Measurements from ENCODE around the gene PTPRM. TPM values are rescaled to one million over a fixed set of nuclear protein-coding genes. Genes with fewer than 3 reads are reported as not detected.
"Not testable (repeated sequence)": the region's sequence is repeated elsewhere in the genome, so short reads cannot be mapped to it uniquely, and the experiment has no call there.

The PTPRM gene
- total RNA-seq, 1 experiment from 2014 or later, result 100.0 TPM

GRCh38 chr18:8052237-8052701 lies 485.2 kb downstream of the PTPRM start:
- BruUV-seq (replicated peaks), result no TSS peak
- Histone ChIP-seq H3K36me3 (ENCODE audit: control insufficient read depth, insufficient read depth, low read length) (no peaks in the 10 kb centered on the region; the same call in 1 of the 2 replicates), H3K9me3 (no peaks in the 10 kb centered on the region), H3K4me3 (ENCODE audit: low read depth, low read length) (no peak overlapping the region), H3K27me3 (replicated peaks; ENCODE audit: control insufficient read depth, insufficient read depth, low read length) (no peaks in the 10 kb centered on the region), H3K4me1 (no peaks in the 10 kb centered on the region; the same call in 1 of the 2 replicates)
- intact Hi-C loops (cut with micrococcal nuclease; ENCODE audit: unreplicated experiment), result no loop called here
- H3K36me3 Mint-ChIP-seq (ENCODE audit: insufficient read depth, unreplicated experiment), result no peaks in the 10 kb centered on the region
- H3K27me3 Mint-ChIP-seq (ENCODE audit: insufficient read depth, unreplicated experiment), result no peaks in the 10 kb centered on the region
- H3K4me1 Mint-ChIP-seq (ENCODE audit: low read depth, unreplicated experiment), result peaks cover 12% of the 10 kb centered on the region
- peak in 1 of 2 experiments; percentile 6 for TF ChIP-seq CTCF (IDR thresholded peaks at IDR 0.05; ENCODE audit: insufficient read depth in 1 of 2, low read depth in 1 of 2, low read length in 1 of 2, severe bottlenecking in 1 of 2, unreplicated experiment in 1 of 2)
- H3K4me3 Mint-ChIP-seq (ENCODE audit: unreplicated experiment), result no peak overlapping the region
- ChIA-PET POLR2A (no interaction called here), CTCF (no interaction called here)
- peak in 1 of 2 experiments; percentile 21 for DNase-seq
- H3K9me3 Mint-ChIP-seq (ENCODE audit: unreplicated experiment), result no peaks in the 10 kb centered on the region
- no peak overlapping the region for H3K27ac Mint-ChIP-seq (ENCODE audit: unreplicated experiment)

GRCh38 chr18:8056723-8057122 lies 489.6 kb downstream of the PTPRM start:
- no peak overlapping the region for H3K4me3 Mint-ChIP-seq (ENCODE audit: unreplicated experiment)
- Histone ChIP-seq H3K9me3 (no peaks in the 10 kb centered on the region), H3K4me1 (no peaks in the 10 kb centered on the region), H3K36me3 (ENCODE audit: control insufficient read depth, insufficient read depth, low read length) (no peaks in the 10 kb centered on the region; the same call in 1 of the 2 replicates), H3K27me3 (replicated peaks; ENCODE audit: control insufficient read depth, insufficient read depth, low read length) (no peaks in the 10 kb centered on the region), H3K4me3 (ENCODE audit: low read depth, low read length) (no peak overlapping the region)
- BruUV-seq (replicated peaks), result no TSS peak
- DNase-seq, result no peak
- H3K4me1 Mint-ChIP-seq (ENCODE audit: low read depth, unreplicated experiment), result peaks cover 12% of the 10 kb centered on the region
- H3K27ac Mint-ChIP-seq (ENCODE audit: unreplicated experiment), result no peak overlapping the region
- CTCF ChIA-PET, result no interaction called here
- intact Hi-C loops (cut with micrococcal nuclease; ENCODE audit: unreplicated experiment), result no loop called here
- POLR2A ChIA-PET, result no interaction called here
- no peak for TF ChIP-seq CTCF (IDR thresholded peaks at IDR 0.05; ENCODE audit: insufficient read depth in 1 of 2, low read depth in 1 of 2, low read length in 1 of 2, severe bottlenecking in 1 of 2, unreplicated experiment in 1 of 2)
- H3K27me3 Mint-ChIP-seq (ENCODE audit: insufficient read depth, unreplicated experiment), result no peaks in the 10 kb centered on the region
- H3K9me3 Mint-ChIP-seq (ENCODE audit: unreplicated experiment), result no peaks in the 10 kb centered on the region
- H3K36me3 Mint-ChIP-seq (ENCODE audit: insufficient read depth, unreplicated experiment), result no peaks in the 10 kb centered on the region

- H3K9me3 ChIP-seq; H3K9me3 Mint-ChIP-seq (ENCODE audit: unreplicated experiment); CTCF ChIA-PET; H3K4me1 ChIP-seq; H3K27me3 Mint-ChIP-seq (ENCODE audit: insufficient read depth, unreplicated experiment); H3K36me3 Mint-ChIP-seq (ENCODE audit: insufficient read depth, unreplicated experiment); intact Hi-C loops (cut with micrococcal nuclease; ENCODE audit: unreplicated experiment); H3K4me1 Mint-ChIP-seq (ENCODE audit: low read depth, unreplicated experiment); H3K27me3 ChIP-seq (replicated peaks; ENCODE audit: control insufficient read depth, insufficient read depth, low read length); H3K36me3 ChIP-seq (ENCODE audit: control insufficient read depth, insufficient read depth, low read length); POLR2A ChIA-PET: not testable (repeated sequence)
- peak overlapping the region; percentile 31 for H3K4me3 ChIP-seq (ENCODE audit: low read depth, low read length)
- Mint-ChIP-seq H3K4me3 (ENCODE audit: unreplicated experiment) (peak overlapping the region; percentile 85), H3K27ac (ENCODE audit: unreplicated experiment) (peak overlapping the region; percentile 94)
- TSS peak; percentile 86 for BruUV-seq (replicated peaks)
- DNase-seq, result peak; percentile 47 to 60
These were observed 496.0 kb downstream of the PTPRM start for GRCh38 chr18:8063152-8063551.

GRCh38 chr18:8063733-8064132 lies 496.6 kb downstream of the PTPRM start:
- no peak overlapping the region for H3K4me3 ChIP-seq (ENCODE audit: low read depth, low read length)
- DNase-seq, result peak in 1 of 2 experiments; percentile 13
- no peaks in the 10 kb centered on the region for H3K27me3 Mint-ChIP-seq (ENCODE audit: insufficient read depth, unreplicated experiment)
- ChIA-PET CTCF (no interaction called here), POLR2A (no interaction called here)
- H3K36me3 Mint-ChIP-seq (ENCODE audit: insufficient read depth, unreplicated experiment), result no peaks in the 10 kb centered on the region
- peak in 1 of 2 experiments; percentile 19 for TF ChIP-seq CTCF (IDR thresholded peaks at IDR 0.05; ENCODE audit: insufficient read depth in 1 of 2, low read depth in 1 of 2, low read length in 1 of 2, severe bottlenecking in 1 of 2, unreplicated experiment in 1 of 2)
- no peaks in the 10 kb centered on the region for H3K36me3 ChIP-seq (ENCODE audit: control insufficient read depth, insufficient read depth, low read length)
- no peaks in the 10 kb centered on the region for H3K27me3 ChIP-seq (replicated peaks; ENCODE audit: control insufficient read depth, insufficient read depth, low read length)
- peak overlapping the region; percentile 85 for H3K4me3 Mint-ChIP-seq (ENCODE audit: unreplicated experiment)
- no TSS peak for BruUV-seq (replicated peaks)
- no peaks in the 10 kb centered on the region for H3K4me1 Mint-ChIP-seq (ENCODE audit: low read depth, unreplicated experiment)
- intact Hi-C loops (cut with micrococcal nuclease; ENCODE audit: unreplicated experiment), result no loop called here
- no peaks in the 10 kb centered on the region for H3K9me3 ChIP-seq
- peaks cover 6% of the 10 kb centered on the region; the same call in 1 of the 2 replicates for H3K4me1 ChIP-seq
- peak overlapping the region; percentile 94 for H3K27ac Mint-ChIP-seq (ENCODE audit: unreplicated experiment)
- no peaks in the 10 kb centered on the region for H3K9me3 Mint-ChIP-seq (ENCODE audit: unreplicated experiment)

All from Caco-2 (cell line).